Activated naive CD8-positive, alpha-beta T cell (primary cell): Measurements from ENCODE around the gene ZNF768.

Experiments
- H3K27ac Mint-ChIP-seq: one replicate; pipeline ENCODE4 v1.8.0; 2021; ENCODE audit warnings: mixed read lengths
- H3K27me3 Mint-ChIP-seq: one replicate; pipeline ENCODE4 v1.8.0; 2021; ENCODE audit warnings: mixed read lengths
- H3K36me3 Mint-ChIP-seq: one replicate; pipeline ENCODE4 v1.8.0; 2021; ENCODE audit warnings: mixed read lengths
- H3K4me1 Mint-ChIP-seq: one replicate; pipeline ENCODE4 v1.8.0; 2021; ENCODE audit warnings: low read depth, mixed read lengths
- H3K4me3 Mint-ChIP-seq: one replicate; pipeline ENCODE4 v1.8.0; 2021; ENCODE audit warnings: mild to moderate bottlenecking, mixed read lengths
- H3K9me3 Mint-ChIP-seq: one replicate; pipeline ENCODE4 v1.8.0; 2021; ENCODE audit warnings: low read depth, mixed read lengths

The ZNF768 gene

DNA sequence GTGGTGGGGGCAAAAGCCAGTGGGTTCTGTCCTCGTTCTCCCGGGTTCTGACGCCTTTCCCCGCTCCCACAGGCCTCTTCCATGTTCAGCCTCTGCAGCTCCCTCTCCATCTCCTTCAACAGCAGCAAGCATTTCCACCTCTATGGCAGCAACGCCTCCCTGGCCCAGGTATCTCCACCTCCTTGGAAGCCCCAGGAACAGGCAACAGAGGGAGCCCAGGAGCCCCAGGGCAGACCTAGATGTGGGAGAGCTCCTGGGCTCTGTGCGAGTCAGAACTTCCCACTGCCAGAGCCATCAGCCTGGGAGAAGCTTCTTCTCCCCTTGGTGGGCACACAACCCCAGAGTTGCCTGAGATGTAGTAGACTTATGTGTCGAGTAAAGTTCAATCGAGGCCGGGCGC, 7.8 kb downstream of the ZNF768 start:
- no peak overlapping the region for H3K4me3 Mint-ChIP-seq
- H3K27me3 Mint-ChIP-seq = no peaks in the 10 kb centered on the region
- H3K9me3 Mint-ChIP-seq = no peaks in the 10 kb centered on the region
- H3K27ac Mint-ChIP-seq = peak overlapping the region; percentile 79
- peaks cover 22% of the 10 kb centered on the region for H3K4me1 Mint-ChIP-seq
- H3K36me3 Mint-ChIP-seq = peaks cover 13% of the 10 kb centered on the region

DNA sequence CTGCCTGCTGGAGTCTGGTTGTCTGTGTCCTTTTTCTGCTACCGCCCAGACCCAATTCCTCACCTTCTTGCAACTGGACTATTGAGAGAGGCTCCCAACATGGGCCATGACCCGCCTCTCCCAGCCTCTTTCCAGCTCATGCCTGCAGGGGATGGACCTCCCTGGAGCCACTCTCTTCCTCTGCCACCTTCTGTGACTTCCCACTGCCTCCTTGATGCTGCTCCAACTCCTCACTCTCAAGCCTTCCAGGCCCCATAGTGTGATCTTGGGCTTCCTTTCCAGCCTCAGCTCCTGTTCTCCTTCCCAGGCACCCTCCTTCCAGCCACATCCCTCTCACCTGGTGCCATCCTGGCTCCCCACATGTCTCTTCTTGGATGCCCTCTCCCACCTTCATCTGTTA, 11.1 kb downstream of the ZNF768 start:
- Mint-ChIP-seq H3K4me3 (no peak overlapping the region), H3K9me3 (no peaks in the 10 kb centered on the region), H3K27me3 (no peaks in the 10 kb centered on the region), H3K4me1 (peaks cover 19% of the 10 kb centered on the region), H3K27ac (peak overlapping the region; percentile 66), H3K36me3 (peaks cover 12% of the 10 kb centered on the region)

DNA sequence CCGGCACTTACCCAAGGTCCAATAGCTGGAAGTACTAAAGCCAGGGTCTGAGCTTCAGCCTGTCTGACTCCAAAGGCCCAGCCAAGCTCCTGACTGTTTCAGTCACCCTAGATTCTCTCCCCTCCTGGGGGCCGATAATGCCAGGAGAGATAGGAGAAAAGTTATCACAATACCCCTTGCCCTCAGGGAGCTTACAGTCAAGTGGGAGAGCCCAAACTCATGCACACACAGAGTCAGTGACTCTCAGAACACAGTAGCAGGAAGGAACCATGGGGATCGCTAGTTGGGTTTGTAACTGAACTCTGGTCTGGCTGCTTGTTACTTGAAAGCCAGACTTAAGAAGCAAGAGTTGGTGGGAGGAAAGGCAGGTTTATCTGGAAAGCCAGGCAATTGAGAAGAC, 14.9 kb downstream of the ZNF768 start:
- Mint-ChIP-seq H3K27ac (peak overlapping the region; percentile 54), H3K4me3 (no peak overlapping the region), H3K4me1 (peaks cover 7% of the 10 kb centered on the region), H3K36me3 (peaks cover 10% of the 10 kb centered on the region), H3K9me3 (no peaks in the 10 kb centered on the region), H3K27me3 (no peaks in the 10 kb centered on the region)

DNA sequence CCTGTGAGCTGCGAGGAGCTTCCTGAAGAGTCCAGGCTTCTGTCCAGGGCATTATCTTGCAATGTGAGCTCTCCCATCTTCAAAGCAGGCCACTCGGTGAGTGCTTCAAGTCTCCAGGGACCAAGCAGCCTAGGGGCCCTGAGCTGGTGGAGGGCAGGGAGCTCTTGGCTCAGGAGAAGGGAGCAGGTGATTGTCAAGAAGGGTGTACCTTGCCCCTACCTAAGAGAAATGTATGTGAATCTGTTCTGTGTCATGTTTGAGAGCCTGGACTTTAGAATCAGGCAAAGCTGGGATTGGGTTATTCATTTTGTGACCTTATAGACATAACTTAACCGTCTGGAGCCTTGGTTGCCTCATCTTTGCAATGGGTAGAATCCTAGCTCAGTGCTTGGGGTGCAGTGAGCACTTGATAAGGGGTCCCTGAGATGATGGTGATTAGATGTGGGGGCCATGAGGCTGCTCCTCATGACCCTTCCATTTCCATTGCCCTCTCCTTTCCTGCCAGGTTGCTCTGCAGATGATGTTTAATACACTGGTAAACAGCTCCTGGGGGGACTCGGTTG, 15.9 kb downstream of the ZNF768 start:
- Mint-ChIP-seq H3K4me3 (no peak overlapping the region), H3K27me3 (no peaks in the 10 kb centered on the region), H3K36me3 (peaks cover 8% of the 10 kb centered on the region), H3K4me1 (peaks cover 5% of the 10 kb centered on the region), H3K9me3 (no peaks in the 10 kb centered on the region), H3K27ac (peak overlapping the region; percentile 34)

DNA sequence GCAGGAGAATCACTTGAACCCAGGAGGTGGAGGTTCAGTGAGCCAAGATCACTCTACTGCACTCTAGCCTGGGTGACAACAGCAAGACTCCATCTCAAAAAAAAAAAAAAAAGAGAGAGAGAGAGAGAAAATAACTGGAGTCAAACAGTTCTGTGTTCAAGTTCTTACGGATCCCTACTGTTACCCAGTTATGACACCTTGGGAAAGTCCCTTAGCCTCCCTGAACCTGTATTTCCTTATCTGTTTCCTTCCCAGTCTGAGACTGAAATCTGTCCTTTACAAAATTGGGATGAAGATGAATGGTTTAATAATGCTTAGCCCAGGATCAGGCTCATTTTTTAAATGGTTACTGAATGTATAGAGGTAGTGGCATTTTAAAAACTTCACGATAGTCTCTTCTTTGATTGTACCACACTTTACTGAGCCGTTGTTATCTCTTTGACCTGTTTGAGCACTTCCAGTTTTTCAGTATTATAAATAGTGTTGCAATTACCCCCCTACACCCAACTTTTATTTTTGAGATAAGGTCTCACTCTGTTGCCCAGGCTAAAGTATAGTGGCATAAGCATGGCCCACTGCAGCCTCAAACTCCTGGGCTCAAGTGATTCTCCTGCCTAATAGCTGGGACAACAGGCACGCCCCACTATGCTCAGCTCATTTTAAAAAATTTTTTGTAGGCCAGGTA, 17.1 kb downstream of the ZNF768 start:
- Mint-ChIP-seq H3K36me3 (peaks cover 8% of the 10 kb centered on the region), H3K27ac (peak overlapping the region; percentile 81), H3K27me3 (no peaks in the 10 kb centered on the region), H3K4me1 (peaks cover 3% of the 10 kb centered on the region), H3K4me3 (no peak overlapping the region), H3K9me3 (no peaks in the 10 kb centered on the region)

DNA sequence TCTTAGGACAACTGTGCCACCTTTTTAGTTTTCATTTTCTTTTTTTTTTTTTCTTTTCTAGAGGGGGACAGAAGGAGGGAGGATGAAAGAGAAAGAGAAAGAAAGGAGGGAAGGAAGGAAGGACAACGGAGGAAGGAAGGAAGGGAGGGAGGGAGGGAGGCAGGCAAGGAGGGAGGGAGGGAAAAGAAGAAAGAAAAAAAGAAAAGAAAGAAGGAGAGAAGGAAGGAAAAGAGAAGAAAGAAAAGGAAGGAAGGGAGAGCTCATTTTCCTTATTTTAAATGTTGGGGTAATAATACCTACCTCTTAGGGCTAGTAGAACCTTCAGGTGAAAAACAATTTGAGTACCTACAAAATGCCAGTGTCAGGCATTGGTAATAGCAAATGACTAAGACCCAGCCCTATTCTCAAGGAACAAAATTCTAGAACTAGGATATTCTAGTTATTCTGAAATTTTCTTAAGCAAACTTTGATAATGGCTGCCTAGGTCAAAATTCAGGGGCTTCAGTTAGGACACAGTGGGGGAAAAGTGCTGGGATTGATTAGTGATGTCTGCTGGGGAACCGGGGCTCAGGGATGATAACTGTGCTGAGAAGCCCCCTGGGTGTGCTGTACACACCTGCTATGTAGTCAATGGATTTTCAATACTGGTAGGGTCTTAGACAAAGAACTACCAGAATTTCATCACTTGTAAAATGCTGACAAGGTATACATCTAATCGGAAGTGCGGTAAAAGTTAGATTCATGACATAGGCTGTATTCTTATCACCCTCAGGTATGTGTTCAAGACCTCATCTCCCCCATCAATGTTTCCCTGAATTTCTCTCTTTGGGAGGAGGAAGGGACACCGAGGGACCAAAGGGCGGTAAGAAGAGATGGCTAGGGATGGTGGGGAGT, 22.7 kb downstream of the ZNF768 start:
- Mint-ChIP-seq H3K4me3 (no peak overlapping the region), H3K27me3 (no peaks in the 10 kb centered on the region), H3K27ac (peak overlapping the region; percentile 89), H3K4me1 (peaks cover 7% of the 10 kb centered on the region), H3K9me3 (no peaks in the 10 kb centered on the region), H3K36me3 (peaks cover 5% of the 10 kb centered on the region)

DNA sequence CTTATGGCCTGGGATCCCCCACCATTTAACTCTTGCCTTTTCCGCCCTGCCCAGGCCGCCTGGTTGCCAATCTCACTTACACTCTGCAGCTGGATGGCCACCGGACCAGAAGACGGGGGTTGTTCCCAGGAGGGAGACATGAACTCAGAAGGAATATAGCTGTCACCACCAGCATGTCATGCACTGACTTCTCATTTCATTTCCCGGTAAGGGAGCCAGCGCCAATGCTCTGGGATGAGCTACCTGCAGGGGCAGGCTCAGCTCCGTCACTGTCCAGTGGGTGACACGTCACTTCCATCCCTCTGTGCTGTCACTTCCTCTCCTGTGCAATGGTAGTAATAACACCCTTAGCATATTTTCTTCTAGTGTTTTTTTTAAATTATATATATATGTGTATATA, 27.1 kb downstream of the ZNF768 start:
- H3K9me3 Mint-ChIP-seq = no peaks in the 10 kb centered on the region
- H3K27me3 Mint-ChIP-seq = no peaks in the 10 kb centered on the region
- H3K4me3 Mint-ChIP-seq = no peak overlapping the region
- no peak overlapping the region for H3K27ac Mint-ChIP-seq
- H3K36me3 Mint-ChIP-seq = peaks cover 2% of the 10 kb centered on the region
- H3K4me1 Mint-ChIP-seq = peaks cover 8% of the 10 kb centered on the region

DNA sequence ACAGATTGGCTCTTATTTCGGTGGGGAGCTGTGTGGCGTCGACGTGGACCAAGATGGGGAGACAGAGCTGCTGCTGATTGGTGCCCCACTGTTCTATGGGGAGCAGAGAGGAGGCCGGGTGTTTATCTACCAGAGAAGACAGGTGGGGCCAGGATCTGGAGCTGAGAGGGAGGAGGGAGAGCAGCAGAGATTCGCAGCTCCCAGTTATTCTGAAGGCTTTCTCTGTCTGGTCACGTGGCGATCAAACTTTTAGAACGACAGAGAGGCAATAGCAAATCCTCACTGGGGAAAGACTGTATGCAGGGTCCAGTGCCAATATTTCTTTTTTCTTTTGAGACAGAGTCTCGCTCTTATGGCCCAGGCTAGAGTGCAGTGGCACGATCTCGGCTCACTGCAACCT, 31.7 kb downstream of the ZNF768 start:
- peak overlapping the region; percentile 72 for H3K27ac Mint-ChIP-seq
- peaks cover 20% of the 10 kb centered on the region for H3K4me1 Mint-ChIP-seq
- H3K4me3 Mint-ChIP-seq = no peak overlapping the region
- peaks cover 12% of the 10 kb centered on the region for H3K36me3 Mint-ChIP-seq
- H3K27me3 Mint-ChIP-seq = no peaks in the 10 kb centered on the region
- H3K9me3 Mint-ChIP-seq = no peaks in the 10 kb centered on the region

DNA sequence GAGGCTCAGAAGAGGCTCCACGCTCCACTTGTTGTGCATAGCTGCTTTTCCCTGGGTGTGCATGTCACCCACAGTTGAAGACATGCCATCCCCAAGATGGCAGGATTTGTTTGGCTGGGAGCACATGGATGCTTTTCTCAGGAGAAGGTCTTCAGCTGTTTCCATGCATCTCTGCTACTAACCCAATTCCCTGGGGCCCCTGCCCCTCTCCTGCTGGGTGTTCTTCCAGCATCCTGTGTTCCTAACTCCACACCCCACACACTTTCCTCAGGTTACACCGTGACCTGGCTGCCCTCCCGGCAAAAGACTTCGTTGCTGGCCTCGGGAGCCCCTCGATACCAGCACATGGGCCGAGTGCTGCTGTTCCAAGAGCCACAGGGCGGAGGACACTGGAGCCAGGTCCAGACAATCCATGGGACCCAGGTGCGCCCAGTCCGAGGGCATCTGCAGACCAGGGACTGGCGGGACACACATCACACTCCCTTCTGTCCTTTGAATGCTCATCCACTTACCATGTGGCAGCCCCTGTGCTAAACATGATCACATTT, 32.4 kb downstream of the ZNF768 start:
- no peak overlapping the region for H3K4me3 Mint-ChIP-seq
- peak overlapping the region; percentile 72 for H3K27ac Mint-ChIP-seq
- no peaks in the 10 kb centered on the region for H3K9me3 Mint-ChIP-seq
- peaks cover 10% of the 10 kb centered on the region for H3K36me3 Mint-ChIP-seq
- H3K4me1 Mint-ChIP-seq = peaks cover 20% of the 10 kb centered on the region
- no peaks in the 10 kb centered on the region for H3K27me3 Mint-ChIP-seq

DNA sequence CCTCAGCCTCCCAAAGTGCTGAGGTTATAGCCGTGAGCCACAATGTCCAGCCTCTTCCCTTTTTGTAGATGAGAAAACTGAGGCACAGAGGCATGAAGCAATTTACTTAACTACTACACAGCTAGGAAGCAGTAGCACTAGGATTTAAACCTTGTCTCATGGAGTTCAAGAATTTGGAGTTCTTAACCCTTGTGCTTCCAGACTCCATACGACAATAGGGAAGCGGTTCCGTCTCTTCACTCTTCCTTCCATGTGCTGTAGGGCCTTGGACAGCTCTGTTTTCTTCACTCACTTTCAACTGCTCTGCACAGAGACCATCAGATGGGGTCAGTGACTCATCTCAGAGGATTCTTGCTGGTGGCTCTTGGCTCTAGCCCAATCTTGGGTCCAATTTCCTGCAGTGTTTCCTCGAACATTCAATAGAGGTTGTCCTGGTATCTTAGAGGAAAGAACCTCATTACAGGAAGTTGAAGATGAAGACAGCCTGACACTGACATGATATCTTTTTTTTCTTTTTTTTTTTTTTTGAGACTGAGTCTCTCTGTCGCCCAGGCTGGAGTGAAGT, 34.5 kb downstream of the ZNF768 start:
- Mint-ChIP-seq H3K9me3 (no peaks in the 10 kb centered on the region), H3K4me1 (peaks cover 24% of the 10 kb centered on the region), H3K27ac (peak overlapping the region; percentile 79), H3K4me3 (peak overlapping the region; percentile 22), H3K36me3 (peaks cover 14% of the 10 kb centered on the region), H3K27me3 (no peaks in the 10 kb centered on the region)

DNA sequence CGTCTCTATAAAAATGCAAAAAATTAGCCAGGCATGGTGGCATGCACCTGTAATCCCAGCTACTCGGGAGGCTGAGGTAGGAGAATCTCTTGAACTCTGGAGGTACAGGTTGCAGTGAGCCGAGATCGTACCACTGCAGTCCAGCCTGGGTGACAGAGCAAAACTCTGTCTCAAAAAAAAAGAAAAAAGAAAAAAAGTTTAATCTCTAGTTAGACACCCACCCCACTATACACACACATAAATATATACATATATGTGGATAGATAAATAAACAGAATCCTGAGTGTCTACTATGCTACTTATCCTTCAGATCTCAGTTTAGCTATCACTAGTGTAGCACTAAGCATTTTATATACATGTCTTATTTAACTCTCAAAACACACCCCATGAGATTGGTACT, 35.1 kb downstream of the ZNF768 start:
- Mint-ChIP-seq H3K27ac (peak overlapping the region; percentile 79), H3K4me1 (peaks cover 26% of the 10 kb centered on the region), H3K4me3 (no peak overlapping the region), H3K36me3 (peaks cover 14% of the 10 kb centered on the region), H3K9me3 (no peaks in the 10 kb centered on the region), H3K27me3 (no peaks in the 10 kb centered on the region)

DNA sequence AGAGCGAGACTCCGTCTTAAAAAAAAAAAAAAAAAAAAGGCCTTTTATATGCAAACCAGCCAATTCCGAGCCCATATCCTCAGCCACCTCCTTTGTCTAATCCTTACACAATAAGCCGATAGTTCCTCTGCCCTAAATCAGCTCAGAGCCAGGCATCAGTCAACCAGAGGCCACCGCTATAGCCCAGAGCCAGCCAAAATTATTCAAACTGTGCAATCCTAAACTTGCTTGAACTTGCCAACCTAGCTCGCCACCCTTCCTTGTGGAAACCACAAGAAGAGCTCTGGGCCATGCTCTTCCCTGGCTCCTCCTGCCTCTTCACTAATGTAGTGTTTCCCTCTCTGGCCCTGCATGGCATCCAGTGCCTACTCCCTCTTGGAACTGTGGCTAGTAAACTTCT, 36.2 kb downstream of the ZNF768 start:
- peak overlapping the region; percentile 79 for H3K27ac Mint-ChIP-seq
- H3K36me3 Mint-ChIP-seq = peaks cover 14% of the 10 kb centered on the region
- no peaks in the 10 kb centered on the region for H3K9me3 Mint-ChIP-seq
- no peak overlapping the region for H3K4me3 Mint-ChIP-seq
- H3K27me3 Mint-ChIP-seq = no peaks in the 10 kb centered on the region
- peaks cover 31% of the 10 kb centered on the region for H3K4me1 Mint-ChIP-seq

DNA sequence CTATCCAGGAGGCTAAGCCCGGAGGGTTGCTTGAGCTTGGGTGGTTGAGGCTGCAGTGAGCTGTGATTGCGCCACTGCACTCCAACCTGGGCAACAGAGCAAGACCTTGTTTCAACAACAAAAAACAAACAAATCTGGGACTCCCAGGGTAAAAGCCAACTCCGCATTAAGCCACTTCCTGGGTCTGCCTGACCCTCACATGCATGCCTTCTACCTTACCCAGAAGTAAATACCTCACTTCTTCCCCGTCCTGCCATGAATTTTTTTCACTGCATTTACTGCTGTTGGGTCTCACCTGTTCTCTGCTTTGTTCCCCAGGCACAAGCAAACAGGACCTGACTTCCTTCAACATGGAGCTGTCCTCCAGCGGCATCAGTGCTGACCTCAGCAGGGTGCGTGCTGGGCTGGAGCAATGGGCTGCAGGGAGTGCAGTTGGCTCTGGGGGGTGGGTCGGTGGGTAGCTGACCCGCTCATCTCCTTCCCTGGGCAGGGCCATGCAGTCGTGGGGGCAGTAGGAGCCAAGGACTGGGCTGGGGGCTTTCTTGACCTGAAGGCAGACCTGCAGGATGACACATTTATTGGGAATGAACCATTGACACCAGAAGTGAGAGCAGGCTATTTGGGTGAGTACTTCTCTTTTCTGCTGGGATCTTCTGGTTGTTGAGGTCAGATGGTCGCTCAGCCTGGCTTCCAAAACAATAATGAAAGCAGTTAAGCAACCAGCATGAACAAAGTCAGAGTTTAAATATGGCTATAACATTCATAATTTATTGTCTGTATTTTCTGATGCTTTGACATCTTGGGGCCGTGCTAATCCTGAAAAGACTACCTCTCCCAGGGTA, 37.4 kb downstream of the ZNF768 start:
- Mint-ChIP-seq H3K36me3 (peaks cover 14% of the 10 kb centered on the region), H3K4me3 (no peak overlapping the region), H3K4me1 (peaks cover 30% of the 10 kb centered on the region), H3K9me3 (no peaks in the 10 kb centered on the region), H3K27ac (peak overlapping the region; percentile 11), H3K27me3 (no peaks in the 10 kb centered on the region)

DNA sequence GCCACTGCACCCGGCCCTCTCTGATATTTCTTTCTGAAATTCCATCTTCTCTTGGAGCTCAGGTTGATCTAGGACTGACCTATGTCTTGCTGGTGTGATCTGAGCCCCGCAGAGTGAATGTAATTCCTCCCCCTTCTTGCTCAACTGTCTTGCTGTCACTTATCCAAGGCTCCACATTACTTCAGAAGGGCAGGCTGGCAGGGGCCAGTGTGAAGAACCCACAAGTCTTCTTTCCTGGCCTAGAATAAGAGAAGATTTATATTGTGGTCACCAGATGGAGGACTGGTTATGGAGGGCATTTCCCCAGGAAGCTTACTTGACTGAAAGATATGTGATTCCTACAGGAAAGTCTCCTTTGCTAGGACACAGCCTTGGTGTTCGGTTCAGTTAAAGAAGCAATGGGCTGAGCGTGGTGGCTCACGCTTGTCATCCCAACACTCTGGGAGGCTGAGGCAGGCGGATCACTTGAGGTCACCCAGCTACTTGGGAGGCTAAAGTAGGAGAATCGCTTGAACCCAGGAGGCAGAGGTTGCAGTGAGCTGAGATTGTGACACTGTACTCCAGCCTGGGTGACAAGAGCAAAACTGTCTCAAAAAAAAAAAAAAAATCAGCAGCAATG, 40.4 kb downstream of the ZNF768 start:
- peaks cover 11% of the 10 kb centered on the region for H3K36me3 Mint-ChIP-seq
- H3K27ac Mint-ChIP-seq = peak overlapping the region; percentile 30
- H3K4me1 Mint-ChIP-seq = peaks cover 33% of the 10 kb centered on the region
- H3K4me3 Mint-ChIP-seq = no peak overlapping the region
- H3K27me3 Mint-ChIP-seq = no peaks in the 10 kb centered on the region
- H3K9me3 Mint-ChIP-seq = no peaks in the 10 kb centered on the region
